HG03575 (cell line): ENCODE data around the gene TMED7.
A peak's percentile ranks its signal among the peaks of the same experiment; 100 is the strongest.
"Not testable (repeated sequence)": the region's sequence is repeated elsewhere in the genome, so short reads cannot be mapped to it uniquely, and the experiment has no call there.

Experiments used
- ATAC-seq: cut with Tn5 transposase; IDR thresholded peaks from one replicate; pipeline ENCODE4 v1.9.1; 2021; ENCODE audit not compliant: unreplicated experiment, insufficient number of reproducible peaks, low FRiP score; ENCODE audit errors: extremely low read depth

Gene TMED7

DNA sequence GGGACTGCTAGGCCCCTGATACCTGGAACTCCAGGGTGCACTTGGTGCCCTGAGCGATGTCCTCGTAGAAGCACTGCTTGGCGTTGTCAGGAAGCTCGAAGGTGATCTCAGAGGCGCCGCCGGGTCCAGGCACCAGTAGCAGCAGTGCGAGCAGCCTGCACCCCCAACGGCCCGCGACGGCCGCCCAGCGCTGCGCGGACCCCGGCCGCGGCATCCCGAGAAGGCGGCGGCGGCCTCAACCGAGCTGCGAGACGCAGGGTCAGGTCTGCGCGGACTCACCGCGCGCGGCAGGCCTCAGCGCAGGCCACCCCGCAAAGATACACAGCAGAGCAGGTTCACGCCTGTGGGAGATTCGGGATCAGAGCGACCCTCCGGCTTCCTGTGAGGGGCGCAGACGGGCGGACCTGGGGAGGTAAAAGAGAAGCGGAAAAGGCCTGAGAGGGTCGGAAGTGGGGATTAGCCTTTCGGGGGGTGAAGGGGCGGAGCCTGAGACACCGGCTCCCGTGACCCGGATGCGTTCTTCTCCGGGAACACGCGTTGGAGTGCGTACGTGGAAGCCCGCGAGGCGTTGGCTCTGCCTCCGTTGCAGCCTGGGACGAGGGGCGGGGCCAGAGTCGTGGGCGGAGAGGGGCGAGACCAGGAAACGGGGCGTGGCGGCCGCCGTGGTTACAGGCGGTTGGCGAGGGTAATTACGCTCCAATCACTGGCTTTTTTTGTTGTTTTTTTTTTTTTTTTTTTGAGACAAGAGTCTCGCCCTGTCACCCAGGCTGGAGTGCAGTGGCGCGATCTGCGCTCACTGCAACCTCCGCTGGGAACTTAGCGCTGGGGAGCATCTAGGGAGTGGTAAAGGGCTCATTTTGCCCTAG lies at the start of gene TMED7:
Gene TMED7, minus strand, starts transcription at position 458 of the 866 bp plus-strand sequence. Its CDS starts 244 bp downstream, at position 214.
- ATAC-seq, result peak; percentile 87

DNA sequence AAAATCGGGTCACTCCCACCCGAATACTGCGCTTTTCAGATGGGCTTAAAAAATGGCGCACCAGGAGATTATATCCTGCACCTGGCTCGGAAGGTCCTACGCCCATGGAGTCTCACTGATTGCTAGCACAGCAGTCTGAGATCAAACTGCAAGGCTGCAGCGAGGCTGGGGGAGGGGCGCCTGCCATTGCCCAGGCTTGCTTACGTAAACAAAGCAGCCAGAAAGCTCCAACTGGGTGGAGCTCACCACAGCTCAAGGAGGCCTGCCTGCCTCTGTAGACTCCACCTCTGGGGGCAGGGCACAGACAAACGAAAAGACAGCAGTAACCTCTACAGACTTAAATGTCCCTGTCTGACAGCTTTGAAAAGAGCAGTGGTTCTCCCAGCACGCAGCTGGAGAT lies 48.9 kb upstream of the TMED7 start:
- ATAC-seq, result not testable (repeated sequence)

DNA sequence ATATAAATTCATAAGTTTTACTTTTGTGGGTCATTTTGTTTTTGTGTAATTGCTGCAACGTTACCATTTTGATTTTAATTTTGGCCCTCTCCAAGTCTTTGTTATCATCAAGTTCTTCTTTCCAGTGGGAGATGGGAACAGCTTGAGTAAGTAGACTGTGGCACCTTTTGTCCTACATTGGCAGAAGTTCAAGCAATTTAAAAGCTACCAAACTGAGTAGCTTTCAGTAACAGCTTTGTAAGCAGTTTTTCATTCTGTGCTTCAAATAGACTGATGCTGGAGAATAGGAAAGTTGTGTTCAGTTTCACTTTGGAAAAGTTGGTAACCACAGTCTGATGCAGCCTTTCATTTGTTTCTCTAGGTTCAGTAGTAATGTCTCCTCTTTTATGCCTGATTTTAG lies 47.8 kb upstream of the TMED7 start:
- no peak for ATAC-seq

DNA sequence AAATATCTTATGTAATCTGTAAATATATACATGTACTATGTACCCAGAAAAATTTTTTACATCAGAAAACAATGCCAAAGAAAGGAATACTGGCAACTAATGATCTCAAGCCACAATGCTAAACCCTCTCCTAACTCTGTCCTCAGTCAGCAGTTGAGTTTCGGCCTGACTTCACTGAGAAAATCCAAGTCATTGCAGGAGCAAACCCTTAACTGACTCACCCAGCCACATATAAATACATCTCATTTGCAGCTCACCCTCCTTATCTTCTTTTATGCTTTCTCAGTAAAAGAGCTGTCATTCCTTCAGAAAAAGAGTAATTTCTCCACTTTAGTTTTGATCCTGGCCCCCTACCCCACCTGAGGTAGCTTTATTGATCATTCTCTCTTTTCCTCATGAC lies 46.1 kb upstream of the TMED7 start:
- ATAC-seq, result no peak

DNA sequence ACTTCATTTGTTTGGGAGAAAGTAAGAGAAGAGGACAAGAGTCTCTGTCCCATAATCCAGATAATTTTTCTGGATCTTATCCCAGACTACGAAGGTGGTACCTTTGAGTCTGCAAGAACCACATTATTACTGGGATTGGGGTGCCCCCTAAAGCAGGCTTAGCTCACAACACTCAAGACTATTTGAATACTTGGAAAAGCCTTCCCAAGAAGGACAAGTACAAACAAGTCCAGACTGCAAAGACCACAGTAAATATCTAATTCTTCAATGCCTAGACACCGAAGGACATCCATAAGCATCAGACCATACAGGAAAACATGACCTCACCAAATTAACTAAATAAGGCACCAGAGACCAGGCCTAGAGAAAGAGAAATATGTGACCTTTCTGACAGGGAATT lies 40.2 kb upstream of the TMED7 start:
- ATAC-seq, result no peak

DNA sequence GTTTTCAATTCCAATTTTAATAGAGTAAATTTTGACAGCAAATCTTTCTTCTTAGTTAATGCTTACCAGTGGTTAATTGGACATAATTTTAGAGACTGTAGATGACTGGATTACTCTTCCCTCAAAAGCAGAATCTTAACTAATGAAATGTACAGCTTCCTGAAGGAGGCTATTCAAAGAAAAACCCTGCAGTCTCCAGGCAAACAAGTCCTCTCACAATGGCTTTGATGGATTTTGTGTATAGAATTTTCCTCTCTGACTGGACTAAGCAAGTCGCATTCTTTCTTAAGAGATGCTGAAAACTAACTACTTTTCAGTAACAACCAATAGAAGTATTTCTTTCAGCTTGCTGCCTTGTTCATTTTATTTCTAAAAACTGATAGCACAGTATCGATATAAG lies 35.7 kb upstream of the TMED7 start:
- no peak for ATAC-seq

DNA sequence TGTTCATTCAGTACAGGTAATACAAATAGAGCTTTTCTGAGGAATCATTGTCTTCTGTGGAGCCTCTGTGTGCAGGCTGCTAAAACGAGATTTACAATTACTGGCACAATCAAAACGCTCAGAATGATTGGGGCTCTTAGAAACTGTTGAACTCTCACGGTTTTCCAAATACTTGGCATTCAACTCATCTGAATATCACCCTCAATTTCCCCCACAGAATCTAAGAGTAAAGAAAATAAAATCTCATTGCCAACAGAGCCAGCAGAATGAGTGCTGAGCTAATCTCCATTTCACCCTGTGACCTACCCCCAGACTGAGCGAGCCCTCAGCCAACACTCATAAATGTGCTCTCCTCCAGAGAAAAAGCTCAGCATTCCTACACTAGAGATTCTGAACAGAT lies 35.3 kb upstream of the TMED7 start:
- no peak for ATAC-seq

DNA sequence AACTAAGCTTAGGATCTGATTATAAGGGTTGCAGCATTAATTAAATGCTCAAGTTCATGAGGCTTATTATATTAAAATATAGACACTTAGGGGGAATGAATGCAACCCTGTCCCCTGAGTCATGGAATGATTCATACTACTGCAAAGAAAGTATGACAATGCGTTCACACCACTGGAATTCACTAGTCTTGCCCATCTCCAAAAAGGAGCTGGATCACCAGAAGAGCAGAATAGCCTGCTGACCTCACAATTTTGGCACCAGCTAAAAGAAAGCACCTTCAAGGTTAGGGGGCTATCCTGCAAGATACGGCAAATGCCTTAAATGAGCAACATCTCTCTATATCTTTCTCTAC lies 32.0 kb upstream of the TMED7 start:
- no peak for ATAC-seq

DNA sequence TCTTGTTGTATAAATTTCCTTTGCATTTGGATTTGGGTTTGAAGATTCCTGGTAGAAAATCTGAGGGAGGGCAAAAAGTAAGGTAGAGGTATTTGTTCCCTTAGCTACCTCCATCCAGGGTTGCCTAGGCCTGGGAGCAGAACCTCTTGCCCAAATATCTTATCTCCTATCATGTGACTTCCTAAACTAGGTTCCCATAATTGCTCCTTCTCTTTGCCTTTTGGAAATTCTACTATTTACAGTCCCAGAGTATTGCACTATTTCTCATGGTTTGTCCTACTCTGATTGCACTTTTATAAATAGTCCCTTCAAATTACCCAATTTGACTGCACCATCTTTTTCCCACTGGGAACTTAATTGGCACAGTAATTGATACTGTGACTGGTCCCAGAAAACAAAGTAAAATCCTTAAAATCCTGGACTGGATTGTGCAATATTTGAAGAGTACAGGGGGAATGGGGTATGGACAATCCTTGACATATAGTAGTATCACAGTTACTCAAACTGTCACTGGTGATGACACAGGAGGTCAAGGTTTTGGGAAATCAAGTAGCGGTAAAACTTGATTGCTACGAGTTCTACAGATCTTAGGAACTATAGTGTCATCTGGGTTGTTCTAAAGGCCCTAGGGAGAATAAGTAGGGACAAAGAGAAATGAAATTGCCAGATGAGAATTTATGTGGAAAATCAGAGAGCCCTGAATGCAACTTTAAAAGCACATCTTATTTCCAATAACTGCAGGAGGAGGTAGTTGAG lies 31.5 kb upstream of the TMED7 start:
- ATAC-seq, result no peak

DNA sequence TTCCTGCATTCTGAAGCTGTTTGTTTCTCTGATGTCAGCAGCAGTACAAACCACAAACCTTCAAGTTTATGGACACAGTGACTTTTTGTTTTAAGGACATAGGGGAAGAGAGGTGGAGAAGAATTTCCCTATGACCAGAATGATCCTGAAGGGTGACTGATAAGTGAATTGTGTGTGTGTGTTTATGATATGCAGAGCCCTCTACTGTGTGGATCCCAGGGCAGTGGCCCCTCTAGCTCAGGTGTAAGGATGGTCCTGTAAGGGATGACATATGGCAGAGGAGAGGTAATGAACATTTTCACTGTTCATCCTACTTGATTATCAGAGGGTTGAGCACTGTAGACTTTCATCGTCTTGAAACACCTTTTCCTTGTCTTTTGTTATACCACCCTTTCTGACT lies 30.6 kb upstream of the TMED7 start:
- ATAC-seq, result no peak

DNA sequence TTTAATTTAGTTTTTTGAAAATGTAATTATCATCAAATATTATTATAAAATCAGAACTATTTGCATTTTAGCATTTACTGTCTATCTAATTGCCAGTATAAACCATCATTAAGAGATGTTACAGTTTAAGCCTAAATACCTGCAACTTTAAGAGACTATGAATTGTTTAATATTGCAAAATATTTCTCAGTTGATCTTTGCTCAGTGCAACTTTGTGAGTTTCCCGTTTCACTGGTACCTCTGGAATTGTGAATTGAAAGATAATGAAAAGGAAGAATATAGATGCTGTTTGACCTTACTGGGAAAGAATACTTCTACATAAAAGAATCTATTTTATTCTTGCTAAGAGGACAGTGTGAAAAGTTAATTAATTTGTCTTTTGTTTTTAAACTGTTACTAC lies 30.2 kb upstream of the TMED7 start:
- ATAC-seq, result no peak

DNA sequence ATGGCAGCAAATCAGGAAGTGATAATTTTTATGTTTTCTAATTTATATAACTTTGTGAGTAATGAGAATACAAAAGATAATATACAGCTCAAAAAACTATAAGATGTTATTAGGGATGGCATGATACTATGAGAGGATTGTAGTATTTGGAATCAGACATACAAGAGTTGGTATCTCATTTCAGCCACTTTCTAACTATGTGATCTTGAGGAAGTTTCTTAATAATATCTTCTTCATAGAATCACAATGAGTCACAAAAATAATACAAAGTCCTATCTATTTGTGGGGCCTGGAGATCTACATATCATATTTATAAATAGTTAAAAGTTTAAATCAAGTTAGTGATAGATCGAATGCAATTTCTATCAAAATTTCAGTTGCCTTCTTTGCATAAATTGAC lies 23.7 kb upstream of the TMED7 start:
- no peak for ATAC-seq

DNA sequence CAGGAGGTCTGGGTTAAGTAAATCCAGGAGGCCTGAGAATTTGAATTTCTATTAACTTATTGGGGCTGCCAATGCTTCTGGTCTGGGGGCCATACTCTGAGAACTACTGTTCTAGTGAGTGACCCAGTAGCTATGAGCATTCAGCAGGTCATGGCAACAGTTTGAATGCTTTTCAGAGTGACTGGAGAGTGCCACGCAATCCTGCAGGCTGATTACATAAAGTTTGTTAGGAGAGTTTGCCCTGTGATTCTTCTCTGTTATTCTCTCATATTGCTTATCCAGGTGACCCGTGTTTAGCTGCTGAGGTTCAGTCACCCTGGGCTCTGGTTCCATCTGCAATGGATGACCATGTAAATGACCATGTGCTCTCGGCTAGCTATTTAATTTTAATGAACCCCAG lies 22.2 kb upstream of the TMED7 start:
- ATAC-seq, result no peak

DNA sequence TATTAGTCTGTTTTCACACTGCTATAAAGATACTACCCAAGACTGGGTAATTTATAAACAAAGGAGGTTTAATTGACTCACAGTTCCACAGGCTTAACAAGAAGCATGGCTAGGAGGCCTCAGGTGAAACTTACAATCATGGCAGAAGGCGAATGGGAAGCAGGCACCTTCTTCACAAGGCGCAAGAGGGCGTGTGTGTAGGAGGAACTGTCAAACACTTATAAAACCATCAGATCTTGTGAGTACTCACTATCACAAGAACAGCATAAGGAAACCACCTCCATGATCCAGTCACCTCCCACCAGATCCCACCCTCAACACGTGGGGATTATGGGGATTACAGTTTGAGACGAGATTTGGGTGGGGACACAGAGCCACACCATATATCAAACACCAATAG lies 19.6 kb upstream of the TMED7 start:
- ATAC-seq, result not testable (repeated sequence)

DNA sequence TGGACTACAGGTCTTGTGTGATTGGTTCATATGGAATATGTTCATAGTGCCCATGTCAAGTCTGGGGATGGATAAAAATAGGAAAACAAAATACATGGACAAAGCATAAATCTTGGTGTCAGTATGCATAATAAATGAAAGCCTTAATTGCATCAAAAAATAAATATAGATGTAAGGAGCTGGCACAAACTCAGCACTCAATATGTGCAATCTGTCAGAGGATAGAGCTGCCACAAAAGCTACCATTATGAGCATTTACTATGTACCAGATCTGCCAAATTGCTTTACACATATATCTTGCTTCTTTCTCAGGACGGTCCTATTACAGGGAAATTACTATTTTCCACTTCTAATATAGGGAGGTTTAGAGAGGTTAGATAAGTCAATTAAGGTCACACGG lies 18.2 kb upstream of the TMED7 start:
- no peak for ATAC-seq

DNA sequence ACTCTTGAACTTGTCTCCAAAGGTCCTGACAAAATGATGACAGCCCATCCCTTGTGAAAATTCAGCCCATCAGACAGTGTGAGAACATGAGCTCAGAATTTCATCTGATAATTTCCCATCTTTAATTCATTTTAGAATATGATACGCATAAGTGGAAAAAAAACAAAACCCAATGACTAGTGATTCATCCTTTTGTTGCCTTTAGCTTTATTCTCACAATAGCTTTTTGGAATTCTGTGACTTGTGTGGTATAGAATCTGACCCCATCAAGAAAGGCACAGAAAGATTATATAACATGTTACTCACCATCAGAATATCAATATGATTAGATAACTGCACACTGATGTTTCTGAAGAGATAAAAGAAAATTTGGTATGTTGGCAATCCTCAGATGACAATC lies 16.1 kb upstream of the TMED7 start:
- no peak for ATAC-seq

DNA sequence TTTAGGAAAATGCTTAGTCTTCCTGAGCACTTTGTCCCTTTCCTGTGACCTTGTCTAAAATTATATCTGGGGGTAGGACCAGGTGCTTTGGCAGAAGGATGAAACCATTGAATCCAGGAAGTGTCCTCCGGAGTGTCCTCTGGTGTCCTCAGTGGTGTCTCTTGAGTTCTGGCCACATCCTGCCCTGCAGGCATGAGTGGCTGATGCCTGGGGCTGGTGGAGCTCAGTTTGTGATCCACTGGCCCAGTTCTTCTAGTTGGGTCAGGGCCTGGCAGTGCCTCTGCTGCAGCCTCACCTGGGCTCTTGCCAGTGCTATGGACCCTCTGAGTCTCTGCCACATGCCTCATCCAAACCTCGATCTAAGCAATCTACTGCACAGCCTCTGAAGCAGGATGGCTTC lies 14.4 kb upstream of the TMED7 start:
- no peak for ATAC-seq

DNA sequence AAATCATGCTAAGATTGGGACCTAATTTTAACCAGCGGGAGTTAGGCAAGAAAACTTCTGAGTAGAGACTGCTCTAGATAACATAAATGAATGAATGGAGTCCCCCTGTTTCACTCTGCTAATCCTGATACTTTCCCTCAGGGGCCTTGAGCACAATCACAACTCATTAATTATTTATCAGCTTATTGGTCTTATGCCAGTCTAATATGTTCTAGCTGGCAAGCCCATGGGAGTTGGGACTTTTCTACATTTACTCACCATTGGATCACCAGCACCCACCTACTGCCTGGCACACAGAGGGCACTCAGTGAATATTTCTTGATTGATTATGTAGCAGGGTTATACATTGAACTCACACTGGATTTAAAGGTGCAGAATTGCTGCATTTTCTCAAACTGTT lies 13.5 kb upstream of the TMED7 start:
- no peak for ATAC-seq

DNA sequence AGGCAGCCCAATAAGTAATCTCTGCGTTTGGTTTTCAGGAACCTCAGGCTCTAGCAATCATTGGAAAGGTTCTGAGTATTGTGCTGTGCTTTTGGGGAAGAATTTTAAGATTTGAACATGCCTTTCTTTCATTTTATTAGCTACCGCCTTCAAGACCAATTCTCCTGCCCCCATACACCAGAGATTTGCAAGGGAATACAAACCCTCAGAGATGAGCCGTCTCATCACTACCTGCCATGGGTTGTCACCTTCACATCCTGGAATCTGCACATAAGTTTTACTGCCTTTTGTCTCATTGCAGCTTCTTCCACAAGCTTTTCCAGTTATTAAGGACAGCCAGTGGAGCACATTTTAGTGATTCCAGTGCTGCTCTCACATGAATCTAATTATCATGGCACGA lies 11.7 kb upstream of the TMED7 start:
- ATAC-seq, result no peak

DNA sequence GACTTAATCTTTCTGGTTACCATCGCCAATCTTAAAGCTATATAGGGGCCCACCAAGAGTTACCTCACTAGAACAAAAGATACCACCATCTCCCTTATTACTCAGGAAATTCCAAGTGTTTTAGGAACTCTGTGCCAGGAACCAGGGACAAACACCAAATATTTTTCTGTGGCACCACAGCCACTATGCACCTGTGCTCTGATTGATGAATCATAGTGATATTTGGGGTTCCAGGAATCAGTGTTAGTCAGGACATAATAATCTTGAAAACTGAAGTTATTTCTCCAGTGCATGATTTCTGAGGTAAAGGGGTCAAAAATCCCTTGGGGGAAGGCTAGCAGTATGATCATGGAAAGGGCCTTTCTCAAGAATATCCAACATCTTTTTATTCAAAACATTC lies 10.2 kb upstream of the TMED7 start:
- no peak for ATAC-seq
